Mammary epithelial cell (primary cell): ENCODE results near the gene CRYBG2.
"Not testable (repeated sequence)": the region's sequence is repeated elsewhere in the genome, so short reads cannot be mapped to it uniquely, and the experiment has no call there.

Experiments used
- EZH2 ChIP-seq: IDR thresholded peaks from 2 replicates; pipeline ENCODE4 v1.6.1; 2012; ENCODE audit warnings: low read length, inconsistent platforms, borderline replicate concordance
- TF ChIP-seq, protein P1 (sequence below), 2 donors: IDR thresholded peaks in 1 of 2; conservative IDR thresholded peaks in 1 of 2; 2 replicates each; pipeline ENCODE4 v1.5.1; 2011 to 2012; ENCODE audit warnings: inconsistent platforms in 2 of 2, low read length in 2 of 2, mild to moderate bottlenecking in 2 of 2, control low read depth in 1 of 2, low read depth in 1 of 2; ENCODE audit not compliant: insufficient read depth in 1 of 2; ENCODE audit errors: extremely low read depth in 1 of 2

GRCh38 chr1:26385063-26385462 lies 31.1 kb upstream of the CRYBG2 start:
- TF ChIP-seq, protein P1, sequence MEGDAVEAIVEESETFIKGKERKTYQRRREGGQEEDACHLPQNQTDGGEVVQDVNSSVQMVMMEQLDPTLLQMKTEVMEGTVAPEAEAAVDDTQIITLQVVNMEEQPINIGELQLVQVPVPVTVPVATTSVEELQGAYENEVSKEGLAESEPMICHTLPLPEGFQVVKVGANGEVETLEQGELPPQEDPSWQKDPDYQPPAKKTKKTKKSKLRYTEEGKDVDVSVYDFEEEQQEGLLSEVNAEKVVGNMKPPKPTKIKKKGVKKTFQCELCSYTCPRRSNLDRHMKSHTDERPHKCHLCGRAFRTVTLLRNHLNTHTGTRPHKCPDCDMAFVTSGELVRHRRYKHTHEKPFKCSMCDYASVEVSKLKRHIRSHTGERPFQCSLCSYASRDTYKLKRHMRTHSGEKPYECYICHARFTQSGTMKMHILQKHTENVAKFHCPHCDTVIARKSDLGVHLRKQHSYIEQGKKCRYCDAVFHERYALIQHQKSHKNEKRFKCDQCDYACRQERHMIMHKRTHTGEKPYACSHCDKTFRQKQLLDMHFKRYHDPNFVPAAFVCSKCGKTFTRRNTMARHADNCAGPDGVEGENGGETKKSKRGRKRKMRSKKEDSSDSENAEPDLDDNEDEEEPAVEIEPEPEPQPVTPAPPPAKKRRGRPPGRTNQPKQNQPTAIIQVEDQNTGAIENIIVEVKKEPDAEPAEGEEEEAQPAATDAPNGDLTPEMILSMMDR (conservative IDR thresholded peaks at IDR 0.05 in 1 of 2, IDR thresholded peaks at IDR 0.05 in 1 of 2; ENCODE audit: extremely low read depth in 1 of 2, insufficient read depth in 1 of 2, low read depth in 1 of 2, low read length in 2 of 2): not testable (repeated sequence)
- TF ChIP-seq EZH2: not testable (repeated sequence)
